HCT116 (cell line): ENCODE measurements around the gene FNDC3B. TPM values are rescaled to one million over a fixed set of nuclear protein-coding genes. Genes with fewer than 3 reads are reported as not detected.
A peak's percentile ranks its signal among the peaks of the same experiment; 100 is the strongest.

Source experiments
- ATAC-seq: fragments of 200-7000 bp; cut with Tn5 transposase; 2 replicates; pipeline ENCODE4 v1.9.1; 2020; ENCODE audit warnings: mild to moderate bottlenecking, moderate library complexity
- BruUV-seq: library from RNA; stranded (reverse); fragments of 400-500 nt; replicated peaks from 2 replicates; lab custom pipeline; 2021; lab: Mats Ljungman, UMichigan
- CTCF ChIA-PET: fragments of 300-600 bp; sonication (Branson Sonifier 250); formaldehyde crosslinking; loops from one replicate; lab custom pipeline; 2021; ENCODE audit warnings: antibody characterized with exemption; lab: Charles Lee
- POLR2A ChIA-PET: fragments of 300-600, 350-600 bp; sonication (Branson Sonifier 250); formaldehyde crosslinking; loops from one replicate; lab custom pipeline; 2021; ENCODE audit warnings: antibody characterized with exemption; lab: Charles Lee
- RAD21 ChIA-PET, 2 experiments: fragments of 300-600 bp; sonication (Branson Sonifier 250); formaldehyde crosslinking; loops; one replicate each; lab custom pipeline; 2023; ENCODE audit warnings: low total read pairs in 2 of 2; ENCODE audit not compliant: uncharacterized antibody in 2 of 2, unreplicated experiment in 2 of 2, low non-redundant PET in 1 of 2; lab: Charles Lee
- DNase-seq: peaks from one replicate; pipeline ENCODE4 v3.0.0-alpha.2; 2010; ENCODE audit warnings: low read depth, low spot score
- H2AFZ ChIP-seq: fragments of 200-600 bp; shearing (Covaris generic), sonication (generic); 2 replicates; pipeline ENCODE4 v1.6.1; 2017; ENCODE audit warnings: low read depth, mixed run types, mixed read lengths, antibody characterized with exemption, low read length; ENCODE audit not compliant: poor library complexity, severe bottlenecking
- H3K27ac ChIP-seq: 2 replicates; pipeline ENCODE4 v1.5.1; 2012; ENCODE audit warnings: low read depth, low read length
- H3K27me3 ChIP-seq: fragments of 200-600 bp; sonication (generic); 2 replicates; pipeline ENCODE4 v1.6.1; 2016; ENCODE audit warnings: mixed run types, low read length, mixed read lengths; ENCODE audit not compliant: insufficient read depth
- H3K36me3 ChIP-seq, 2 experiments: fragments of 200-500 bp in 1 of 2; fragments of 200-600 bp in 1 of 2; sonication (Bioruptor generic) in 1 of 2; sonication (generic) in 1 of 2; 2 replicates each; pipeline versions ENCODE4 v1.5.1 to v1.6.1; 2014 to 2016; ENCODE audit warnings: low read length in 2 of 2, inconsistent platforms in 1 of 2, mixed read lengths in 1 of 2, mixed run types in 1 of 2; ENCODE audit not compliant: insufficient read depth in 2 of 2, control insufficient read depth in 1 of 2
- H3K4me1 ChIP-seq, 2 experiments: fragments of 200-600 bp in 1 of 2; sonication (generic) in 1 of 2; 2 replicates each; pipeline versions ENCODE4 v1.5.1 to v1.6.1; 2012 to 2017; ENCODE audit warnings: low read length in 2 of 2, inconsistent platforms in 1 of 2, mild to moderate bottlenecking in 1 of 2, mixed read lengths in 1 of 2, mixed run types in 1 of 2, moderate library complexity in 1 of 2; ENCODE audit not compliant: insufficient read depth in 2 of 2, control insufficient read depth in 1 of 2
- H3K4me2 ChIP-seq: fragments of 200-600 bp; sonication (generic); 2 replicates; pipeline ENCODE4 v1.6.1; 2017; ENCODE audit warnings: mixed run types, low read length, mixed read lengths
- H3K4me3 ChIP-seq, 2 experiments: fragments of 200-600 bp in 1 of 2; sonication (generic) in 1 of 2; replicated peaks in 1 of 2; 2 replicates each; pipeline ENCODE4 v1.5.1; 2011 to 2016; ENCODE audit warnings: low read length in 2 of 2, control low read depth in 1 of 2, low read depth in 1 of 2, mild to moderate bottlenecking in 1 of 2, mixed read lengths in 1 of 2, mixed run types in 1 of 2
- H3K79me2 ChIP-seq: fragments of 200-600 bp; sonication (generic); 2 replicates; pipeline ENCODE4 v1.6.1; 2017; ENCODE audit warnings: mild to moderate bottlenecking, mixed run types, low read length, moderate library complexity, mixed read lengths; ENCODE audit not compliant: insufficient read depth
- H3K9ac ChIP-seq: fragments of 200-600 bp; sonication (generic); 2 replicates; pipeline ENCODE4 v1.6.1; 2016; ENCODE audit warnings: low read length, mixed read lengths
- H3K9me2 ChIP-seq: fragments of 200-600 bp; sonication (generic), shearing (Covaris generic); 2 replicates; pipeline ENCODE4 v1.6.1; 2017; ENCODE audit warnings: mixed run types, mild to moderate bottlenecking, moderate library complexity; ENCODE audit not compliant: insufficient read depth
- H3K9me3 ChIP-seq, 2 experiments: fragments of 200-500 bp in 1 of 2; fragments of 200-600 bp in 1 of 2; sonication (Bioruptor generic) in 1 of 2; sonication (generic) in 1 of 2; 2 replicates each; pipeline ENCODE4 v1.6.1; 2014 to 2017; ENCODE audit warnings: low read length in 2 of 2, mixed read lengths in 2 of 2, inconsistent platforms in 1 of 2, low read depth in 1 of 2, mild to moderate bottlenecking in 1 of 2, mixed run types in 1 of 2, moderate library complexity in 1 of 2; ENCODE audit not compliant: control insufficient read depth in 1 of 2, insufficient read depth in 1 of 2
- H4K20me1 ChIP-seq: fragments of 200-600 bp; sonication (generic), shearing (Covaris generic); 2 replicates; pipeline ENCODE4 v1.6.1; 2017; ENCODE audit warnings: mixed run types, mild to moderate bottlenecking, moderate library complexity; ENCODE audit not compliant: insufficient read depth
- intact Hi-C: fragments of 100-400 bp; cut with micrococcal nuclease; formaldehyde crosslinking; loops from 2 replicates; pipeline ENCODE4 v1.10.0; 2022
- total RNA-seq: library from RNA; stranded (reverse); gene quantifications from one replicate; pipeline ENCODE4 v1.2.1, GENCODE V29; 2021; ENCODE audit not compliant: unreplicated experiment
- TF ChIP-seq, protein P1 (sequence below), 3 experiments: fragments of 200-600 bp in 1 of 3; sonication (generic) in 1 of 3; IDR thresholded peaks in 2 of 3; conservative IDR thresholded peaks in 1 of 3; 2 replicates each; pipeline ENCODE4 v1.5.1; 2012 to 2017; ENCODE audit warnings: low read depth in 2 of 3, low read length in 2 of 3, antibody characterized with exemption in 1 of 3, borderline replicate concordance in 1 of 3, control low read depth in 1 of 3, mild to moderate bottlenecking in 1 of 3, mixed read lengths in 1 of 3, mixed run types in 1 of 3, moderate library complexity in 1 of 3; ENCODE audit not compliant: insufficient read depth in 1 of 3
- TF ChIP-seq, protein P2 (sequence below): IDR thresholded peaks from 2 replicates; pipeline ENCODE4 v1.6.1; 2012; ENCODE audit warnings: low read depth

FNDC3B gene
- total RNA-seq, 1 experiment from 2014 or later, result 45.7 TPM

DNA sequence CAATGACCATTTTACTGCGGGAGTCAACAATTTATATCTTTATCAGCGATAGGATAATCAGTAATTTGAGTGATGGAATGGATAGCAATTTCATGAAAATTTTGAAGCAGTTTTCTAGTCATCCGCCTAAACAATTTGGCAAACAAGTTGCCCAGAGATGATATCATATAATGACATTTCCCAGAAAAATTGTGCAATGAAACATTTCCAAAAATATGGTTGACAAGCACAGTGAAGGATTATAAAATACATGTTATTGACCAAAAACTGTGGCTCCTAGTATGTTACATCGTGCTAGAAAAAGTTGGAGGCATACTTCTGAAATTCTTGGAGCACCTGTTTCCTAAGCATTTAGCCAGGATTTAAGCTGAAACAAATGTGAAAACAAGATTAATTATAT, 263.8 kb downstream of the FNDC3B start:
- Histone ChIP-seq H3K27me3 (no peaks in the 10 kb centered on the region), H4K20me1 (no peaks in the 10 kb centered on the region), H3K4me3 (no peak overlapping the region), H2AFZ (no peak overlapping the region), H3K9ac (no peak overlapping the region), H3K79me2 (no peaks in the 10 kb centered on the region), H3K27ac (no peak overlapping the region), H3K4me1 (peaks cover 0 to 26% of the 10 kb centered on the region in 2 experiments; a peak in 2 of 4 replicates), H3K9me2 (no peaks in the 10 kb centered on the region), H3K9me3 (no peaks in the 10 kb centered on the region), H3K4me2 (no peak overlapping the region), H3K36me3 (no peaks in the 10 kb centered on the region; a peak in 1 of 4 replicates)
- POLR2A ChIA-PET, result no interaction called here
- ATAC-seq (no peak), DNase-seq (no peak)
- BruUV-seq, result no TSS peak
- CTCF ChIA-PET, result no interaction called here
- RAD21 ChIA-PET, result no interaction called here
- intact Hi-C loops, result no loop called here
- TF ChIP-seq, protein P1, sequence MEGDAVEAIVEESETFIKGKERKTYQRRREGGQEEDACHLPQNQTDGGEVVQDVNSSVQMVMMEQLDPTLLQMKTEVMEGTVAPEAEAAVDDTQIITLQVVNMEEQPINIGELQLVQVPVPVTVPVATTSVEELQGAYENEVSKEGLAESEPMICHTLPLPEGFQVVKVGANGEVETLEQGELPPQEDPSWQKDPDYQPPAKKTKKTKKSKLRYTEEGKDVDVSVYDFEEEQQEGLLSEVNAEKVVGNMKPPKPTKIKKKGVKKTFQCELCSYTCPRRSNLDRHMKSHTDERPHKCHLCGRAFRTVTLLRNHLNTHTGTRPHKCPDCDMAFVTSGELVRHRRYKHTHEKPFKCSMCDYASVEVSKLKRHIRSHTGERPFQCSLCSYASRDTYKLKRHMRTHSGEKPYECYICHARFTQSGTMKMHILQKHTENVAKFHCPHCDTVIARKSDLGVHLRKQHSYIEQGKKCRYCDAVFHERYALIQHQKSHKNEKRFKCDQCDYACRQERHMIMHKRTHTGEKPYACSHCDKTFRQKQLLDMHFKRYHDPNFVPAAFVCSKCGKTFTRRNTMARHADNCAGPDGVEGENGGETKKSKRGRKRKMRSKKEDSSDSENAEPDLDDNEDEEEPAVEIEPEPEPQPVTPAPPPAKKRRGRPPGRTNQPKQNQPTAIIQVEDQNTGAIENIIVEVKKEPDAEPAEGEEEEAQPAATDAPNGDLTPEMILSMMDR (IDR thresholded peaks at IDR 0.05 in 2 of 3, conservative IDR thresholded peaks at IDR 0.05 in 1 of 3; ENCODE audit: borderline replicate concordance in 1 of 3, insufficient read depth in 1 of 3, low read depth in 2 of 3, low read length in 2 of 3), result no peak

- Histone ChIP-seq H3K79me2 (no peaks in the 10 kb centered on the region), H3K9ac (no peak overlapping the region), H3K4me3 (no peak overlapping the region), H4K20me1 (no peaks in the 10 kb centered on the region), H2AFZ (no peak overlapping the region), H3K27ac (no peak overlapping the region), H3K4me1 (peaks cover 0 to 26% of the 10 kb centered on the region in 2 experiments; a peak in 2 of 4 replicates), H3K27me3 (no peaks in the 10 kb centered on the region), H3K4me2 (no peak overlapping the region), H3K9me2 (no peaks in the 10 kb centered on the region), H3K36me3 (no peaks in the 10 kb centered on the region; a peak in 1 of 4 replicates), H3K9me3 (no peaks in the 10 kb centered on the region)
- DNase-seq, result no peak
- POLR2A ChIA-PET, result no interaction called here
- RAD21 ChIA-PET, result no interaction called here
- intact Hi-C loops, result no loop called here
- CTCF ChIA-PET, result no interaction called here
- TF ChIP-seq, protein P1 (IDR thresholded peaks at IDR 0.05 in 2 of 3, conservative IDR thresholded peaks at IDR 0.05 in 1 of 3; ENCODE audit: borderline replicate concordance in 1 of 3, insufficient read depth in 1 of 3, low read depth in 2 of 3, low read length in 2 of 3), result peak in 2 of 3 experiments; percentile 27 to 39; a peak in 4 of 6 replicates
- TF ChIP-seq, protein P2, sequence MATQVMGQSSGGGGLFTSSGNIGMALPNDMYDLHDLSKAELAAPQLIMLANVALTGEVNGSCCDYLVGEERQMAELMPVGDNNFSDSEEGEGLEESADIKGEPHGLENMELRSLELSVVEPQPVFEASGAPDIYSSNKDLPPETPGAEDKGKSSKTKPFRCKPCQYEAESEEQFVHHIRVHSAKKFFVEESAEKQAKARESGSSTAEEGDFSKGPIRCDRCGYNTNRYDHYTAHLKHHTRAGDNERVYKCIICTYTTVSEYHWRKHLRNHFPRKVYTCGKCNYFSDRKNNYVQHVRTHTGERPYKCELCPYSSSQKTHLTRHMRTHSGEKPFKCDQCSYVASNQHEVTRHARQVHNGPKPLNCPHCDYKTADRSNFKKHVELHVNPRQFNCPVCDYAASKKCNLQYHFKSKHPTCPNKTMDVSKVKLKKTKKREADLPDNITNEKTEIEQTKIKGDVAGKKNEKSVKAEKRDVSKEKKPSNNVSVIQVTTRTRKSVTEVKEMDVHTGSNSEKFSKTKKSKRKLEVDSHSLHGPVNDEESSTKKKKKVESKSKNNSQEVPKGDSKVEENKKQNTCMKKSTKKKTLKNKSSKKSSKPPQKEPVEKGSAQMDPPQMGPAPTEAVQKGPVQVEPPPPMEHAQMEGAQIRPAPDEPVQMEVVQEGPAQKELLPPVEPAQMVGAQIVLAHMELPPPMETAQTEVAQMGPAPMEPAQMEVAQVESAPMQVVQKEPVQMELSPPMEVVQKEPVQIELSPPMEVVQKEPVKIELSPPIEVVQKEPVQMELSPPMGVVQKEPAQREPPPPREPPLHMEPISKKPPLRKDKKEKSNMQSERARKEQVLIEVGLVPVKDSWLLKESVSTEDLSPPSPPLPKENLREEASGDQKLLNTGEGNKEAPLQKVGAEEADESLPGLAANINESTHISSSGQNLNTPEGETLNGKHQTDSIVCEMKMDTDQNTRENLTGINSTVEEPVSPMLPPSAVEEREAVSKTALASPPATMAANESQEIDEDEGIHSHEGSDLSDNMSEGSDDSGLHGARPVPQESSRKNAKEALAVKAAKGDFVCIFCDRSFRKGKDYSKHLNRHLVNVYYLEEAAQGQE, result no peak
- no peak for ATAC-seq
- BruUV-seq, result no TSS peak
Measured at GRCh38 chr3:172303941-172304558, 264.7 kb downstream of the FNDC3B start.
